A549 (cell line): ENCODE results near the gene HSPA4L. TPM values are rescaled to one million over a fixed set of nuclear protein-coding genes. Genes with fewer than 3 reads are reported as not detected.
A peak's percentile ranks its signal among the peaks of the same experiment; 100 is the strongest.

ENCODE experiments used
- ATAC-seq, 2 experiments: fragments of 200-7000 bp in 1 of 2; fragments of >200 bp in 1 of 2; cut with Nextera tagmentation in 1 of 2; cut with Tn5 transposase in 1 of 2; 3 replicates each; pipeline versions ENCODE4 v1.8.0 to v1.9.1; 2018 to 2020; ENCODE audit warnings: mild to moderate bottlenecking in 1 of 2, moderate library complexity in 1 of 2
- CTCF ChIA-PET: fragments of 300-600 bp; sonication (Branson Sonifier 250); formaldehyde crosslinking; extraction: SDS; loops from one replicate; lab custom pipeline; 2021; ENCODE audit warnings: antibody characterized with exemption, inconsistent platforms; lab: Yijun Ruan, JAX
- POLR2A ChIA-PET: fragments of 350-600 bp; formaldehyde crosslinking; extraction: SDS; loops from one replicate; lab custom pipeline; 2021; ENCODE audit warnings: antibody characterized with exemption, inconsistent platforms; lab: Yijun Ruan, JAX
- DNase-seq, 2 experiments: peaks; one replicate each; pipeline versions ENCODE4 v3.0.0 to v3.0.0-alpha.2; 2011 to 2016; ENCODE audit warnings: low read depth in 1 of 2, low spot score in 1 of 2
- FAIRE-seq: peaks from 2 replicates; lab custom pipeline; 2011; peaks lifted over from hg19 to GRCh38; lab: Jason Lieb, UNC
- H3K27ac ChIP-seq, 2 experiments: fragments of >200 bp; sonication (Bioruptor Twin); formaldehyde crosslinking; 3 replicates each; pipeline ENCODE4 v1.5.1; 2016 to 2017
- H3K4me1 ChIP-seq: fragments of >200 bp; sonication (Bioruptor Twin); formaldehyde crosslinking; 3 replicates; pipeline ENCODE4 v1.6.1; 2016
- H3K4me2 ChIP-seq: fragments of >200 bp; sonication (Bioruptor Twin); formaldehyde crosslinking; 3 replicates; pipeline ENCODE4 v1.6.1; 2016
- H3K4me3 ChIP-seq: fragments of >200 bp; sonication (Bioruptor Twin); formaldehyde crosslinking; 3 replicates; pipeline ENCODE4 v1.5.1; 2016
- H3K9me3 ChIP-seq: fragments of >200 bp; sonication (Bioruptor Twin); formaldehyde crosslinking; 3 replicates; pipeline ENCODE4 v1.6.1; 2016
- BHLHE40 ChIP-seq: IDR thresholded peaks from 2 replicates; pipeline ENCODE4 v1.6.1; 2012; ENCODE audit warnings: low read depth, low read length, inconsistent platforms
- CBX2 ChIP-seq: fragments of 200-600 bp; sonication (generic); IDR thresholded peaks from 2 replicates; pipeline ENCODE4 v1.6.1; 2016; ENCODE audit warnings: low read depth, mild to moderate bottlenecking, borderline replicate concordance
- EP300 ChIP-seq, 2 experiments: fragments of >200 bp; sonication (Bioruptor Twin); formaldehyde crosslinking; IDR thresholded peaks; 2 replicates in 1 of 2; 3 replicates in 1 of 2; pipeline ENCODE4 v1.6.1; 2016 to 2017
- FOSL2 ChIP-seq, 2 experiments: fragments of 450-650 bp in 1 of 2; fragments of >200 bp in 1 of 2; sonication (Bioruptor Twin) in 1 of 2; formaldehyde crosslinking; IDR thresholded peaks; 2 replicates each; pipeline versions ENCODE4 v1.5.0 to v1.6.1; 2016 to 2020; ENCODE audit warnings: mild to moderate bottlenecking in 1 of 2, moderate library complexity in 1 of 2
- HOXB5 ChIP-seq: fragments of 250-450 bp; sonication (Bioruptor Pico); IDR thresholded peaks from 2 replicates; pipeline ENCODE4 v1.5.0; 2020; ENCODE audit warnings: mild to moderate bottlenecking, moderate library complexity
- RARB ChIP-seq: fragments of 250-450 bp; sonication (Bioruptor Pico); IDR thresholded peaks from 2 replicates; pipeline ENCODE4 v1.8.0; 2021; ENCODE audit warnings: mild to moderate bottlenecking, moderate library complexity
- RFX5 ChIP-seq: fragments of 450-650 bp; IDR thresholded peaks from 2 replicates; pipeline ENCODE4 v1.7.1; 2014; ENCODE audit warnings: antibody characterized with exemption, mild to moderate bottlenecking, moderate library complexity
- ZNF302 ChIP-seq: fragments of 250-450 bp; sonication (Bioruptor Pico); IDR thresholded peaks from 2 replicates; pipeline ENCODE4 v1.9.0; 2021; ENCODE audit warnings: inconsistent platforms, mild to moderate bottlenecking, moderate library complexity
- WGBS: methylation state at CpG from one replicate; pipeline ENCODE4 v1.1.6; 2017; ENCODE audit errors: missing lambda C conversion rate; 5-methylcytosine and 5-hydroxymethylcytosine counted together
- polyA plus RNA-seq, 4 experiments: library from polyadenylated mRNA; depleted of rRNA in 3 of 4; stranded (reverse); fragments of >200 nt; fragmentation: RNase III in 1 of 4; extraction: RNeasy Plus Mini Kit Qiagen cat#74134 plus additional on column Dnase treatment in 1 of 4; gene quantifications; 2 replicates in 3 of 4; 3 replicates in 1 of 4; pipeline ENCODE4 v1.2.3, GENCODE V29; 2011 to 2017
- TF ChIP-seq, protein P1 (sequence below): IDR thresholded peaks from 2 replicates; pipeline ENCODE4 v1.6.1; 2012
- TF ChIP-seq, protein P2 (sequence below): fragments of 150-350 bp; IDR thresholded peaks from 2 replicates; pipeline ENCODE4 v1.6.1; 2014; ENCODE audit warnings: low read depth, mild to moderate bottlenecking, low read length

The HSPA4L gene
- polyA plus RNA-seq, 2 of the 4 experiments (the other 2 are of a cell fraction) = 10.9 to 12.1 TPM

- ATAC-seq (no peak), DNase-seq (no peak), FAIRE-seq (no peak)
- Histone ChIP-seq H3K4me2 (no peak overlapping the region), H3K4me1 (no peaks in the 10 kb centered on the region), H3K9me3 (no peaks in the 10 kb centered on the region), H3K4me3 (no peak overlapping the region), H3K27ac (no peak overlapping the region)
- no peak for TF ChIP-seq ZNF302 (CRISPR knock-in tag)
- 50% methylated on average over 1 of the region's 1 CpG for WGBS
- CTCF ChIA-PET = no interaction called here
- POLR2A ChIA-PET = no interaction called here
Measured at GRCh38 chr4:127791391-127791790, 9.3 kb downstream of the HSPA4L start.

DNA sequence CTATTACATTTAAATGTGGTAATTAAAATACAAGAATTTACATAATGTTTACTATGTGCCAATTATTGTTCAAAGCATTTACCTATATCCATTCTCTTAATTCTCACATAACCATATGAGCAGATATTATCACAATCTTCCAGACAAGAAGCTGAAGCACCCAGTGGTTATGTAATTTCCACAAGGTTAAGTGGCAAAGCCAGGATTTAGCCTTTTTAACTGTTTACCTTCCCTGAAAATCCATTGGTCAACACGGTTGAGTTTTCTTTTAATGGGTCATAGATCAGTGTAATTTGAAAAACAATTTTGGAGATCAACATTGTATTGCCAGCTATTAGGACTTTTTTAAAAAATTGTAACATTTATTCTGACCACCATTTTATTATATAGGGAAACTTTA, 11.4 kb downstream of the HSPA4L start:
- POLR2A ChIA-PET = no interaction called here

DNA sequence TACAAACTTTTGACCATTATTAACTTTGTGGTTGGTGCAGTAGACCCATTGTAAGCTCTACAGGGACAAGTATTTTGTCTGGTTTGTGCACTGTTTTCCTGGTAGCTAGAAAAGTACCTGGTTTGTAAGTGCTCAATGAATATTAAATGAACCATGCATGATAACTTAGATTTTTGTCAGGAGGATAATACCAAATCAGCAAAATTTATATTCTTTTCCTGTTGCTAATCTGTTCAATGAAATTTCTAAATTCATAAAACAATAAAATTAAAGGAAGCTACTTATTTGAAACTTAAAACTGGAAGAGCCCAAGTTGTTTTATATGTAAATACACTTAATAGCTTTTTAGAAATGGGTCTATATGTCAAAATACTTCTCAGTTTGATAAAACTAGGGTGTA, 17.6 kb downstream of the HSPA4L start:
- no peak for TF ChIP-seq RARB (CRISPR knock-in tag)
- FAIRE-seq (no peak), ATAC-seq (no peak), DNase-seq (no peak)
- H3K4me1 ChIP-seq = no peaks in the 10 kb centered on the region
- no peak overlapping the region for H3K27ac ChIP-seq
- ChIA-PET POLR2A (no interaction called here), CTCF (interaction anchor here (2.5 kb wide), 1 partner anchor 18 kb away, joined by 10 read pairs; the partner anchor contains the start of gene HSPA4L)
- no peak overlapping the region for H3K4me3 ChIP-seq
- H3K9me3 ChIP-seq = no peaks in the 10 kb centered on the region
- no peak overlapping the region for H3K4me2 ChIP-seq

More for the DNA sequence above, 11.4 kb downstream of the HSPA4L start:
- no peak overlapping the region for H3K4me3 ChIP-seq
- DNase-seq (no peak), FAIRE-seq (no peak), ATAC-seq (no peak)
- no peak overlapping the region for H3K4me2 ChIP-seq
- H3K27ac ChIP-seq = no peak overlapping the region
- no peaks in the 10 kb centered on the region for H3K4me1 ChIP-seq
- no peak for TF ChIP-seq HOXB5 (CRISPR knock-in tag)
- TF ChIP-seq BHLHE40 = no peak
- no peak for TF ChIP-seq RFX5
- TF ChIP-seq, protein P1, sequence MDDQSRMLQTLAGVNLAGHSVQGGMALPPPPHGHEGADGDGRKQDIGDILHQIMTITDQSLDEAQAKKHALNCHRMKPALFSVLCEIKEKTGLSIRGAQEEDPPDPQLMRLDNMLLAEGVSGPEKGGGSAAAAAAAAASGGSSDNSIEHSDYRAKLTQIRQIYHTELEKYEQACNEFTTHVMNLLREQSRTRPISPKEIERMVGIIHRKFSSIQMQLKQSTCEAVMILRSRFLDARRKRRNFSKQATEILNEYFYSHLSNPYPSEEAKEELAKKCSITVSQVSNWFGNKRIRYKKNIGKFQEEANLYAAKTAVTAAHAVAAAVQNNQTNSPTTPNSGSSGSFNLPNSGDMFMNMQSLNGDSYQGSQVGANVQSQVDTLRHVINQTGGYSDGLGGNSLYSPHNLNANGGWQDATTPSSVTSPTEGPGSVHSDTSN = no peak
- no peaks in the 10 kb centered on the region for H3K9me3 ChIP-seq
- WGBS = 54% methylated on average over 1 of the region's 1 CpG
- CTCF ChIA-PET = interaction anchor here (0.6 kb wide), 1 partner anchor 94 kb away, joined by 3 read pairs; no protein-coding TSS in a partner anchor

GRCh38 chr4:127809173-127809800, 27.2 kb downstream of the HSPA4L start:
- DNase-seq = peak in 1 of 2 experiments; percentile 6
- Histone ChIP-seq H3K27ac (no peak overlapping the region), H3K9me3 (no peaks in the 10 kb centered on the region), H3K4me3 (no peak overlapping the region), H3K4me1 (no peaks in the 10 kb centered on the region)
- POLR2A ChIA-PET = no interaction called here
- CTCF ChIA-PET = interaction anchor here (0.8 kb wide), 1 partner anchor 156 kb away, joined by 3 read pairs; no protein-coding TSS in a partner anchor
- WGBS = 91% methylated on average over 6 of the region's 6 CpGs
- TF ChIP-seq, protein P2, sequence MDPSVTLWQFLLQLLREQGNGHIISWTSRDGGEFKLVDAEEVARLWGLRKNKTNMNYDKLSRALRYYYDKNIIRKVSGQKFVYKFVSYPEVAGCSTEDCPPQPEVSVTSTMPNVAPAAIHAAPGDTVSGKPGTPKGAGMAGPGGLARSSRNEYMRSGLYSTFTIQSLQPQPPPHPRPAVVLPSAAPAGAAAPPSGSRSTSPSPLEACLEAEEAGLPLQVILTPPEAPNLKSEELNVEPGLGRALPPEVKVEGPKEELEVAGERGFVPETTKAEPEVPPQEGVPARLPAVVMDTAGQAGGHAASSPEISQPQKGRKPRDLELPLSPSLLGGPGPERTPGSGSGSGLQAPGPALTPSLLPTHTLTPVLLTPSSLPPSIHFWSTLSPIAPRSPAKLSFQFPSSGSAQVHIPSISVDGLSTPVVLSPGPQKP = no peak
- no peak for TF ChIP-seq EP300 (IDR thresholded peaks at IDR 0.05)
- TF ChIP-seq, all 56 proteins: peak for 0
- FAIRE-seq (no peak), ATAC-seq (no peak)
- H3K4me2 ChIP-seq = no peak overlapping the region

DNA sequence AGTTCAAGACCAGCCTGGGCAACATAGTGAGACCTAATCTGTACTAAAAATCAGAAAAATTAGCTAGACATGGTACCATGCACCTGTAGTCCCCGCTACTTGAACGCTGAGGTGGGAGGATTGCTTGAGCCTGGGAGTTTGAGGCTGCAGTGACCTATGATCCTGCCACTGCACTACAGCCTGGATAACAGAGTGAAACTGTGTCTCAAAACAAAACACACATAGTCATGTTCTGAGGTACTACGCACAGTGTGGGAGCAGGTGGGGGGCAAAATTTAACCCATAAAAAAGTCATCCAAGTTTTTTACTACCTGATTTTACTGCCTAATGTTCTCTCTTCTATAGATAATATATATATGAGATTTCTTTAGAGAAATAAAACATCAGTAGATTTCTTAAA, 28.4 kb downstream of the HSPA4L start:
- Histone ChIP-seq H3K4me3 (no peak overlapping the region), H3K4me2 (no peak overlapping the region), H3K4me1 (no peaks in the 10 kb centered on the region)
- DNase-seq (no peak), ATAC-seq (no peak), FAIRE-seq (no peak)
- CTCF ChIA-PET = interaction anchor here (0.7 kb wide), 1 partner anchor 78 kb away, joined by 3 read pairs; no protein-coding TSS in a partner anchor
- WGBS = 98% methylated on average over 3 of the region's 3 CpGs
- TF ChIP-seq CBX2 = no peak
- TF ChIP-seq FOSL2 (IDR thresholded peaks at IDR 0.05) = no peak
- TF ChIP-seq FOSL2 (CRISPR knock-in tag; IDR thresholded peaks at IDR 0.05) = no peak
- TF ChIP-seq, all 56 proteins: peak for 0
- Histone ChIP-seq H3K27ac (no peak overlapping the region), H3K9me3 (no peaks in the 10 kb centered on the region)
- POLR2A ChIA-PET = no interaction called here
